Measurements from ENCODE around the gene TSPAN6. TPM values are rescaled to one million over a fixed set of nuclear protein-coding genes. Genes with fewer than 3 reads are reported as not detected.
A peak's percentile ranks its signal among the peaks of the same experiment; 100 is the strongest.

The TSPAN6 gene
- total and polyA plus RNA-seq, 5 experiments from 2014 or later = 1.9 to 5.6 (median 3.2) TPM

- Mint-ChIP-seq H3K27ac (peak within 1 kb of the TSS in 1 of 10 donors; percentile 43), H3K27me3 (peaks cover 0 to 41% (median 28%) of the 10 kb centered on the region in 5 donors), H3K9me3 (peaks cover 0 to 8% (median 0%) of the 10 kb centered on the region in 9 donors), H3K4me1 (no peaks in the 10 kb centered on the region), H3K36me3 (no peaks in the 10 kb centered on the region), H3K4me3 (no peak within 1 kb of the TSS)
- DNase-seq (no peak), ATAC-seq (no peak)
- POLR2A ChIA-PET = no interaction called here
Observed at GRCh38 chrX:100643956-100644860, 7.6 kb upstream of the TSPAN6 start, which contains the start of gene SRPX2. Gene SRPX2, plus strand, starts transcription at chrX:100644199. Its CDS starts 2,124 bp downstream, at chrX:100646323.

- Mint-ChIP-seq H3K4me3 (no peak overlapping the region), H3K4me1 (no peaks in the 10 kb centered on the region), H3K9me3 (peaks cover 0 to 8% (median 0%) of the 10 kb centered on the region in 9 donors), H3K27me3 (peaks cover 0 to 41% (median 26%) of the 10 kb centered on the region in 5 donors), H3K36me3 (no peaks in the 10 kb centered on the region), H3K27ac (no peak overlapping the region)
- ATAC-seq (no peak), DNase-seq (no peak)
- POLR2A ChIA-PET = no interaction called here
Observed at GRCh38 chrX:100643212-100643611, 6.6 kb upstream of the TSPAN6 start.

DNA sequence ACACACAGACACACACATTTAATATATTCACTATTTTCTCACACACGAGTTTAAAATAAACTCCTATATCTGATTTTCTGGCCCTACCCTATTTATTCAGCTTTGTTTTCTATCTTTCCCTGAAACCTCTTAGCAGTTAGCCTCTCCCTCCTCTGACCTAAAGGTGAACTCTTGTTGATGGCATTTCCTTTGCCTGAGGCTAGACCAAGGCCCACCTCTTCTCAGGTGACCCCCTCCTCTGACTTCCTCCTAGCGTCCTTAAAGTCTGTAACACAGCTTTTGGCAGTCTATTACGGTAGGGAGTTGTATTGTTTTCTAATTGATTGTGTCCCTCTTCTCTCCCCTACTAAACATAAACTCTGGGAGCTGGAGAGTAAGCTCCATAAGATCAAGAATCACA lies 5.7 kb upstream of the TSPAN6 start:
- no peaks in the 10 kb centered on the region for H3K36me3 Mint-ChIP-seq
- POLR2A ChIA-PET = no interaction called here
- no peak overlapping the region for H3K27ac Mint-ChIP-seq
- DNase-seq (no peak), ATAC-seq (no peak)
- H3K4me1 Mint-ChIP-seq = peaks cover 0 to 1% (median 0%) of the 10 kb centered on the region in 4 donors
- H3K27me3 Mint-ChIP-seq = peaks cover 0 to 41% (median 26%) of the 10 kb centered on the region in 5 donors
- H3K9me3 Mint-ChIP-seq = peaks cover 0 to 8% (median 0%) of the 10 kb centered on the region in 9 donors
- no peak overlapping the region for H3K4me3 Mint-ChIP-seq

DNA sequence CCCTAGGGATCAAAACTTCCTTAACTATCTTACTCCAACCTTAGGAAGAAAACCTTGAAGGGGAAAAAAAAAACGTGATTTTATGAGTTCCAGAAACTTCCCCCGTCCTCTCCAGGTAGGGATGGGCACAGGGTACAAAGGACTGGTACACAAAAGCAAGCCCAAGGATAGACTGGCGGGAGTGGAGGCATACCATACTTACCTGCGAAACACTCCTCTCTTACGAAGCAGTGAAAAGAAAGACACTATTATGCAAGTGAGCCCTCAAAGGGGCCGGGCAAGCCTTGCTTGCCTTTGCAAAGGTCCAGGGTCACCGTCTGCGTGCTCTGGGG lies 651 bp downstream of the TSPAN6 start:
- peaks cover 3 to 11% (median 9%) of the 10 kb centered on the region in 4 donors for H3K4me1 Mint-ChIP-seq
- ATAC-seq (peak in 1 of 2 donors; percentile 4), DNase-seq (peak in 1 of 10 donors; percentile 1)
- H3K27ac Mint-ChIP-seq = peak overlapping the region in 6 of 10 donors; percentile 9 to 93 (median 46)
- H3K9me3 Mint-ChIP-seq = peaks cover 0 to 12% (median 0%) of the 10 kb centered on the region in 9 donors
- H3K36me3 Mint-ChIP-seq = peaks cover 0 to 8% (median 0%) of the 10 kb centered on the region in 3 donors
- H3K27me3 Mint-ChIP-seq = peaks cover 0 to 16% (median 12%) of the 10 kb centered on the region in 5 donors
- peak overlapping the region; percentile 82 to 97 (median 94) for H3K4me3 Mint-ChIP-seq
- POLR2A ChIA-PET = no interaction called here

GRCh38 chrX:100635040-100635439 lies 1.6 kb downstream of the TSPAN6 start:
- POLR2A ChIA-PET = no interaction called here
- peak overlapping the region in 2 of 10 donors; percentile 8 to 18 for H3K4me3 Mint-ChIP-seq

GRCh38 chrX:100625985-100626491 lies 10.6 kb downstream of the TSPAN6 start:
- H3K4me3 Mint-ChIP-seq = no peak overlapping the region
- no peak for ATAC-seq

More at GRCh38 chrX:100635040-100635439, 1.6 kb downstream of the TSPAN6 start:
- ATAC-seq = no peak
- no peak for DNase-seq
- H3K4me1 Mint-ChIP-seq = peaks cover 3 to 11% (median 9%) of the 10 kb centered on the region in 4 donors
- H3K27ac Mint-ChIP-seq = no peak overlapping the region
- peaks cover 0 to 12% (median 0%) of the 10 kb centered on the region in 9 donors for H3K9me3 Mint-ChIP-seq
- peaks cover 0 to 12% (median 0%) of the 10 kb centered on the region in 3 donors for H3K36me3 Mint-ChIP-seq
- peaks cover 0 to 14% (median 9%) of the 10 kb centered on the region in 5 donors for H3K27me3 Mint-ChIP-seq

DNA sequence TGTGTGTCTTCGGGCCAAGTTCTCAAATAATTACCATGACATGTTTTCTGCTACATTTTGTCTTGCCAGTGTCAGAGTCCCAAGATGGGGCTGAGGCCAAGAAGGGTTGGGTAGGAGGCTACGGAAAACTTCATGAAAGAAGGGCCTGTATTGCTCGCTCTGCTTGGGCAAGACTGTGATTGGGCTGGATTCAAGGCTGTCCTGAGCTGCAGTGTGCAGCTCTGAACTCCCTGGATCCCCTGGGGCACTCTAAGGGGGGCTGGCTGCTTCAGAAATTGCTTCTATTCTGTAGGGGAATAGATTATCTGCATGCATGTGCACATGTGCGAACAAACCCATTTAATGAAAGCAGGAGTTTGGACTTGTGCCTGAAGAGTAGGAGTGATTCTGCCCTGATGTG lies 13.6 kb downstream of the TSPAN6 start:
- no peak for DNase-seq
- POLR2A ChIA-PET = no interaction called here
- Mint-ChIP-seq H3K4me1 (peaks cover 4 to 10% (median 8%) of the 10 kb centered on the region in 4 donors), H3K36me3 (no peaks in the 10 kb centered on the region), H3K27me3 (peaks cover 0 to 2% (median 1%) of the 10 kb centered on the region in 5 donors), H3K4me3 (no peak overlapping the region), H3K27ac (no peak overlapping the region), H3K9me3 (peaks cover 0 to 2% (median 0%) of the 10 kb centered on the region in 9 donors)
- no peak for ATAC-seq

More at GRCh38 chrX:100625985-100626491, 10.6 kb downstream of the TSPAN6 start:
- Mint-ChIP-seq H3K9me3 (peaks cover 0 to 2% (median 0%) of the 10 kb centered on the region in 9 donors), H3K27me3 (peaks cover 0 to 8% (median 0%) of the 10 kb centered on the region in 5 donors), H3K4me1 (peaks cover 4 to 10% (median 8%) of the 10 kb centered on the region in 4 donors), H3K36me3 (peaks cover 0 to 9% (median 0%) of the 10 kb centered on the region in 3 donors), H3K27ac (peak overlapping the region in 1 of 10 donors; percentile 29)
- POLR2A ChIA-PET = no interaction called here
- DNase-seq = peak in 1 of 10 donors; percentile 1

DNA sequence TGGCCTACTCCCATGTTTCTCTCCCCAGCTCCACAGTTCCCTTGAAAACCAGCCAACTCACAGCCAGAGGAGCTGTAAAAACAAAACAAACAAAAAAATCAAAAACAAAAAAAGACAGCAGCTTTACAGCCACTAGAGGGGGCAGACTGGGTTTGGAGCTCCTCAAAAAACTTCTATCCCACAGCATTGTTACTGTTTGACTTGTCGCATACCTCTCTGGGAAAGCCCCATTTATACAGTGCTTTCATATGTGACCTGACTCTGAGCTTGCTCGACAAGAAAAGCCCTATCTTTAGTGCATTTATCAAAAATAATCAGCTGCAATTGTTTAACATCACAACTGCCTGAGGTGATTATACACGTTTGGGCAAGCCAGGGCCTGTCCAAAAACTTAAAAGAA lies 21.6 kb downstream of the TSPAN6 start:
- Mint-ChIP-seq H3K36me3 (no peaks in the 10 kb centered on the region), H3K27ac (no peak overlapping the region), H3K27me3 (peaks cover 0 to 24% (median 13%) of the 10 kb centered on the region in 5 donors), H3K9me3 (no peaks in the 10 kb centered on the region), H3K4me1 (no peaks in the 10 kb centered on the region), H3K4me3 (no peak overlapping the region)
- DNase-seq (no peak), ATAC-seq (peak in 1 of 2 donors; percentile 42)
- POLR2A ChIA-PET = no interaction called here

DNA sequence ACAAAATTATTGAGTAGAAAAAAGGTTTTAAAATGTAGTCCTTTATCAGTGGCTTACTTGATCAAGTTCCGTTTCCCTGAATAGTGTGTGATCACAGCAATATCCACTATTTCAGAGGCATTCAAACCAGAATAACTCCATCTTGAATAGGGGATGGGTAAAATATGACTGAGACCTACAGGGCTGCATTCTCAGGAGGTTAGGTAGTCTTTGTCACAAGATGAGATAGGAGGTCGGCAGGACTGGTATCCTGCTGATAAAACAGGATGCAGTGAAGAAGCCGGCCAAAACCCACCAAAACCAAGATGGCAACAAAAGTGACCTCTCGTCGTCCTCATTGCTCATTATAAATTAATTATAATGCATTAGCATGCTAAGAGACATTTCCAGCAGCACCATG lies 24.7 kb downstream of the TSPAN6 start:
- Mint-ChIP-seq H3K27ac (no peak overlapping the region), H3K4me1 (peaks cover 0 to 2% (median 0%) of the 10 kb centered on the region in 4 donors), H3K9me3 (no peaks in the 10 kb centered on the region), H3K36me3 (no peaks in the 10 kb centered on the region), H3K4me3 (no peak overlapping the region), H3K27me3 (peaks cover 0 to 27% (median 13%) of the 10 kb centered on the region in 5 donors)
- POLR2A ChIA-PET = no interaction called here
- ATAC-seq (no peak), DNase-seq (no peak)

GRCh38 chrX:100609591-100609990 lies 27.0 kb downstream of the TSPAN6 start:
- Mint-ChIP-seq H3K4me3 (no peak overlapping the region), H3K9me3 (no peaks in the 10 kb centered on the region), H3K4me1 (peaks cover 0 to 8% (median 4%) of the 10 kb centered on the region in 4 donors), H3K27me3 (peaks cover 0 to 19% (median 10%) of the 10 kb centered on the region in 5 donors), H3K36me3 (no peaks in the 10 kb centered on the region), H3K27ac (no peak overlapping the region)
- POLR2A ChIA-PET = no interaction called here
- ATAC-seq (no peak), DNase-seq (no peak)

DNA sequence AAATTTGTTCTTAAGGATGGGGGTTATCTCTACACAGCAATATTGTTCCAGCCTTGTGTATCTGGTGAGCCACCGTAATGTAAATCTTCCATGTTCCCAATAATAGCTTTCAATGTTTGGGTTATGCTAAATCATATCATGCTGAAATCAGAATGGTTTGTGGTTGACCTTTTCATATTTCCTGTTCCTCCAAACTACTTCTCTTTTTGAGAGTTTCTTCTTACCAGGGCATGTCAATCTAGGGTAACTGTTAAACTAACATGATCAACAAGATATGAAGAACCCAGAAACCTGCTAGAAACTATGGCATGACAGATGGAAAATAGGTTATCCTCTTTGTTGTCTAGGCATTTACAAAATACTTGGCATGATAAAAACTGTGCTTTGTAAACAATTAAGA lies 29.9 kb downstream of the TSPAN6 start:
- H3K36me3 Mint-ChIP-seq = no peaks in the 10 kb centered on the region
- no peaks in the 10 kb centered on the region for H3K9me3 Mint-ChIP-seq
- H3K27me3 Mint-ChIP-seq = peaks cover 2 to 8% (median 7%) of the 10 kb centered on the region in 5 donors
- POLR2A ChIA-PET = no interaction called here
- no peak for DNase-seq
- no peak overlapping the region for H3K4me3 Mint-ChIP-seq
- H3K27ac Mint-ChIP-seq = no peak overlapping the region
- peaks cover 0 to 8% (median 4%) of the 10 kb centered on the region in 4 donors for H3K4me1 Mint-ChIP-seq
- no peak for ATAC-seq

GRCh38 chrX:100600758-100601157 lies 35.8 kb downstream of the TSPAN6 start:
- Mint-ChIP-seq H3K4me3 (no peak overlapping the region), H3K36me3 (no peaks in the 10 kb centered on the region), H3K9me3 (no peaks in the 10 kb centered on the region), H3K27ac (no peak overlapping the region), H3K4me1 (peaks cover 0 to 3% (median 0%) of the 10 kb centered on the region in 4 donors), H3K27me3 (peaks cover 1 to 6% (median 2%) of the 10 kb centered on the region in 5 donors)
- ATAC-seq (no peak), DNase-seq (no peak)
- POLR2A ChIA-PET = no interaction called here

GRCh38 chrX:100600340-100600739 lies 36.3 kb downstream of the TSPAN6 start:
- ATAC-seq (no peak), DNase-seq (no peak)
- H3K27ac Mint-ChIP-seq = no peak overlapping the region
- peaks cover 0 to 3% (median 0%) of the 10 kb centered on the region in 4 donors for H3K4me1 Mint-ChIP-seq
- peaks cover 2 to 9% (median 2%) of the 10 kb centered on the region in 5 donors for H3K27me3 Mint-ChIP-seq
- POLR2A ChIA-PET = no interaction called here
- no peaks in the 10 kb centered on the region for H3K36me3 Mint-ChIP-seq
- H3K9me3 Mint-ChIP-seq = no peaks in the 10 kb centered on the region
- no peak overlapping the region for H3K4me3 Mint-ChIP-seq
